Measurements from ENCODE around the gene HRH2.
A peak's percentile ranks its signal among the peaks of the same experiment; 100 is the strongest.
"Not testable (repeated sequence)": the region's sequence is repeated elsewhere in the genome, so short reads cannot be mapped to it uniquely, and the experiment has no call there.

HRH2 gene

GRCh38 chr5:175657593-175658271, at the start of gene HRH2:
TSS of gene HRH2 (plus strand) at chr5:175658071. CDS start at chr5:175683234, 25,163 bp downstream.
- in situ Hi-C loops (cut with MboI; ENCODE audit: low pct_unique_long_range_greater_than_20kb, low sequenced_read_pairs), result no loop called here
- DNase-seq, result peak; percentile 79

- in situ Hi-C loops (cut with MboI; ENCODE audit: low pct_unique_long_range_greater_than_20kb, low sequenced_read_pairs), result no loop called here
- DNase-seq, result no peak
Measured at GRCh38 chr5:175609526-175609925, 48.3 kb upstream of the HRH2 start.

- DNase-seq, result no peak
- in situ Hi-C loops (cut with MboI; ENCODE audit: low pct_unique_long_range_greater_than_20kb, low sequenced_read_pairs), result no loop called here
Measured at GRCh38 chr5:175610381-175610780, 47.5 kb upstream of the HRH2 start.

- no peak for DNase-seq
- in situ Hi-C loops (cut with MboI; ENCODE audit: low pct_unique_long_range_greater_than_20kb, low sequenced_read_pairs), result no loop called here
Measured at GRCh38 chr5:175610898-175611297, 47.0 kb upstream of the HRH2 start.

GRCh38 chr5:175614223-175614815, 43.6 kb upstream of the HRH2 start:
- DNase-seq, result no peak
- in situ Hi-C loops (cut with MboI; ENCODE audit: low pct_unique_long_range_greater_than_20kb, low sequenced_read_pairs), result no loop called here

- in situ Hi-C loops (cut with MboI; ENCODE audit: low pct_unique_long_range_greater_than_20kb, low sequenced_read_pairs), result no loop called here
- no peak for DNase-seq
Measured at GRCh38 chr5:175614861-175615260, 43.0 kb upstream of the HRH2 start.

GRCh38 chr5:175616083-175616482, 41.8 kb upstream of the HRH2 start:
- in situ Hi-C loops (cut with MboI; ENCODE audit: low pct_unique_long_range_greater_than_20kb, low sequenced_read_pairs), result no loop called here
- no peak for DNase-seq

- in situ Hi-C loops (cut with MboI; ENCODE audit: low pct_unique_long_range_greater_than_20kb, low sequenced_read_pairs), result not testable (repeated sequence)
Measured at GRCh38 chr5:175616527-175616926, 41.3 kb upstream of the HRH2 start.

GRCh38 chr5:175617447-175617846, 40.4 kb upstream of the HRH2 start:
- DNase-seq, result peak; percentile 22
- in situ Hi-C loops (cut with MboI; ENCODE audit: low pct_unique_long_range_greater_than_20kb, low sequenced_read_pairs), result no loop called here

More at GRCh38 chr5:175616527-175616926, 41.3 kb upstream of the HRH2 start:
- DNase-seq, result not testable (repeated sequence)

GRCh38 chr5:175620527-175620926, 37.3 kb upstream of the HRH2 start:
- in situ Hi-C loops (cut with MboI; ENCODE audit: low pct_unique_long_range_greater_than_20kb, low sequenced_read_pairs), result no loop called here

GRCh38 chr5:175621971-175622370, 35.9 kb upstream of the HRH2 start:
- in situ Hi-C loops (cut with MboI; ENCODE audit: low pct_unique_long_range_greater_than_20kb, low sequenced_read_pairs), result no loop called here
- no peak for DNase-seq

More at GRCh38 chr5:175620527-175620926, 37.3 kb upstream of the HRH2 start:
- no peak for DNase-seq

GRCh38 chr5:175623088-175623487, 34.8 kb upstream of the HRH2 start:
- no peak for DNase-seq
- in situ Hi-C loops (cut with MboI; ENCODE audit: low pct_unique_long_range_greater_than_20kb, low sequenced_read_pairs), result no loop called here

GRCh38 chr5:175624316-175624715, 33.6 kb upstream of the HRH2 start:
- DNase-seq, result no peak
- in situ Hi-C loops (cut with MboI; ENCODE audit: low pct_unique_long_range_greater_than_20kb, low sequenced_read_pairs), result no loop called here

- in situ Hi-C loops (cut with MboI; ENCODE audit: low pct_unique_long_range_greater_than_20kb, low sequenced_read_pairs), result no loop called here
- no peak for DNase-seq
Measured at GRCh38 chr5:175627005-175627404, 30.9 kb upstream of the HRH2 start.

- DNase-seq, result no peak
- in situ Hi-C loops (cut with MboI; ENCODE audit: low pct_unique_long_range_greater_than_20kb, low sequenced_read_pairs), result no loop called here
Measured at GRCh38 chr5:175627739-175628138, 30.1 kb upstream of the HRH2 start.

- in situ Hi-C loops (cut with MboI; ENCODE audit: low pct_unique_long_range_greater_than_20kb, low sequenced_read_pairs), result no loop called here
- DNase-seq, result no peak
Measured at GRCh38 chr5:175628668-175629067, 29.2 kb upstream of the HRH2 start.

GRCh38 chr5:175629261-175629660, 28.6 kb upstream of the HRH2 start:
- in situ Hi-C loops (cut with MboI; ENCODE audit: low pct_unique_long_range_greater_than_20kb, low sequenced_read_pairs), result no loop called here
- no peak for DNase-seq

GRCh38 chr5:175629793-175630192, 28.1 kb upstream of the HRH2 start:
- no peak for DNase-seq
- in situ Hi-C loops (cut with MboI; ENCODE audit: low pct_unique_long_range_greater_than_20kb, low sequenced_read_pairs), result no loop called here

GRCh38 chr5:175635854-175636584, 21.9 kb upstream of the HRH2 start:
- DNase-seq, result no peak
- in situ Hi-C loops (cut with MboI; ENCODE audit: low pct_unique_long_range_greater_than_20kb, low sequenced_read_pairs), result no loop called here

GRCh38 chr5:175638305-175638704, 19.6 kb upstream of the HRH2 start:
- in situ Hi-C loops (cut with MboI; ENCODE audit: low pct_unique_long_range_greater_than_20kb, low sequenced_read_pairs), result no loop called here
- DNase-seq, result no peak

All from KBM-7 (cell line).